Measurements from ENCODE around the gene METTL5.

GRCh38 chr2:169815849-169816248 is 8.9 kb downstream of the METTL5 start:
- no peak for TF ChIP-seq CTCF (IDR thresholded peaks at IDR 0.05)
- TF ChIP-seq POLR2A (IDR thresholded peaks at IDR 0.05) = no peak

Measured in vagina (tissue), 2 donors.